Neural progenitor cell (in vitro differentiated cells): ENCODE data around the gene CELSR1.

ENCODE experiments used
- CTCF ChIP-seq: fragments of 200-600 bp; sonication (generic); IDR thresholded peaks from 2 replicates; pipeline ENCODE4 v1.5.1; 2017; ENCODE audit warnings: antibody characterized with exemption, mild to moderate bottlenecking
- EZH2 ChIP-seq: fragments of 200-600 bp; sonication (generic); IDR thresholded peaks from 2 replicates; pipeline ENCODE4 v1.6.1; 2017; ENCODE audit warnings: antibody characterized with exemption, mild to moderate bottlenecking, moderate library complexity
- EZH2phosphoT487 ChIP-seq: fragments of 200-600 bp; sonication (generic); IDR thresholded peaks from 2 replicates; pipeline ENCODE4 v1.6.1; 2017; ENCODE audit warnings: antibody characterized with exemption

GRCh38 chr22:46463435-46464227, 73.8 kb downstream of the CELSR1 start:
- TF ChIP-seq CTCF, result no peak
- TF ChIP-seq EZH2, result no peak
- no peak for TF ChIP-seq EZH2phosphoT487
